DOHH2 (cell line): ENCODE data around the gene KPNA2.

Experiments
- CTCF ChIP-seq: fragments of 200-600 bp; sonication (generic); IDR thresholded peaks from one replicate; pipeline ENCODE4 v1.5.1; 2014; ENCODE audit warnings: antibody characterized with exemption, mild to moderate bottlenecking, low read depth, low read length; ENCODE audit not compliant: poor library complexity, severe bottlenecking
- EZH2phosphoT487 ChIP-seq: fragments of 200-600 bp; sonication (generic); IDR thresholded peaks from 2 replicates; pipeline ENCODE4 v1.6.1; 2017; ENCODE audit warnings: borderline replicate concordance, mild to moderate bottlenecking, antibody characterized with exemption, low read length, moderate library complexity, mixed read lengths

GRCh38 chr17:68048996-68049395 lies 13.5 kb downstream of the KPNA2 start:
- TF ChIP-seq CTCF (no peak), EZH2phosphoT487 (no peak)
